ENCODE measurements around the gene NFIB.

- TF ChIP-seq, protein P1, sequence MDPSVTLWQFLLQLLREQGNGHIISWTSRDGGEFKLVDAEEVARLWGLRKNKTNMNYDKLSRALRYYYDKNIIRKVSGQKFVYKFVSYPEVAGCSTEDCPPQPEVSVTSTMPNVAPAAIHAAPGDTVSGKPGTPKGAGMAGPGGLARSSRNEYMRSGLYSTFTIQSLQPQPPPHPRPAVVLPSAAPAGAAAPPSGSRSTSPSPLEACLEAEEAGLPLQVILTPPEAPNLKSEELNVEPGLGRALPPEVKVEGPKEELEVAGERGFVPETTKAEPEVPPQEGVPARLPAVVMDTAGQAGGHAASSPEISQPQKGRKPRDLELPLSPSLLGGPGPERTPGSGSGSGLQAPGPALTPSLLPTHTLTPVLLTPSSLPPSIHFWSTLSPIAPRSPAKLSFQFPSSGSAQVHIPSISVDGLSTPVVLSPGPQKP (IDR thresholded peaks at IDR 0.05; ENCODE audit: low read depth, low read length): no peak
- TF ChIP-seq CHD2 (IDR thresholded peaks at IDR 0.05; ENCODE audit: borderline replicate concordance, low read depth, low read length) (no peak), KAT2A (conservative IDR thresholded peaks at IDR 0.05; ENCODE audit: control insufficient read depth, low read depth, low read length) (no peak), CEBPB (IDR thresholded peaks at IDR 0.05; ENCODE audit: borderline replicate concordance in 1 of 2, low read depth in 2 of 2, low read length in 2 of 2) (no peak), POLR2AphosphoS5 (IDR thresholded peaks at IDR 0.05; ENCODE audit: low read length) (no peak), NR2C2 (IDR thresholded peaks at IDR 0.05; ENCODE audit: borderline replicate concordance, control insufficient read depth, insufficient read length, low read depth) (no peak), EP300 (IDR thresholded peaks at IDR 0.05; ENCODE audit: borderline replicate concordance in 1 of 2, control insufficient read depth in 1 of 2, low read depth in 2 of 2, low read length in 2 of 2) (no peak), CTCF (IDR thresholded peaks at IDR 0.05 in 2 of 3, conservative IDR thresholded peaks at IDR 0.05 in 1 of 3; ENCODE audit: control insufficient read depth in 2 of 3, extremely low read depth in 1 of 3, insufficient read depth in 1 of 3, low read depth in 3 of 3, low read length in 3 of 3) (no peak), RFX5 (IDR thresholded peaks at IDR 0.05; ENCODE audit: low read depth, low read length) (no peak), IKZF1 (conservative IDR thresholded peaks at IDR 0.05) (no peak), MYC (IDR thresholded peaks at IDR 0.05; ENCODE audit: insufficient read depth, insufficient read length, insufficient replicate concordance, low read length, severe bottlenecking) (no peak)
- TF ChIP-seq, protein P2, sequence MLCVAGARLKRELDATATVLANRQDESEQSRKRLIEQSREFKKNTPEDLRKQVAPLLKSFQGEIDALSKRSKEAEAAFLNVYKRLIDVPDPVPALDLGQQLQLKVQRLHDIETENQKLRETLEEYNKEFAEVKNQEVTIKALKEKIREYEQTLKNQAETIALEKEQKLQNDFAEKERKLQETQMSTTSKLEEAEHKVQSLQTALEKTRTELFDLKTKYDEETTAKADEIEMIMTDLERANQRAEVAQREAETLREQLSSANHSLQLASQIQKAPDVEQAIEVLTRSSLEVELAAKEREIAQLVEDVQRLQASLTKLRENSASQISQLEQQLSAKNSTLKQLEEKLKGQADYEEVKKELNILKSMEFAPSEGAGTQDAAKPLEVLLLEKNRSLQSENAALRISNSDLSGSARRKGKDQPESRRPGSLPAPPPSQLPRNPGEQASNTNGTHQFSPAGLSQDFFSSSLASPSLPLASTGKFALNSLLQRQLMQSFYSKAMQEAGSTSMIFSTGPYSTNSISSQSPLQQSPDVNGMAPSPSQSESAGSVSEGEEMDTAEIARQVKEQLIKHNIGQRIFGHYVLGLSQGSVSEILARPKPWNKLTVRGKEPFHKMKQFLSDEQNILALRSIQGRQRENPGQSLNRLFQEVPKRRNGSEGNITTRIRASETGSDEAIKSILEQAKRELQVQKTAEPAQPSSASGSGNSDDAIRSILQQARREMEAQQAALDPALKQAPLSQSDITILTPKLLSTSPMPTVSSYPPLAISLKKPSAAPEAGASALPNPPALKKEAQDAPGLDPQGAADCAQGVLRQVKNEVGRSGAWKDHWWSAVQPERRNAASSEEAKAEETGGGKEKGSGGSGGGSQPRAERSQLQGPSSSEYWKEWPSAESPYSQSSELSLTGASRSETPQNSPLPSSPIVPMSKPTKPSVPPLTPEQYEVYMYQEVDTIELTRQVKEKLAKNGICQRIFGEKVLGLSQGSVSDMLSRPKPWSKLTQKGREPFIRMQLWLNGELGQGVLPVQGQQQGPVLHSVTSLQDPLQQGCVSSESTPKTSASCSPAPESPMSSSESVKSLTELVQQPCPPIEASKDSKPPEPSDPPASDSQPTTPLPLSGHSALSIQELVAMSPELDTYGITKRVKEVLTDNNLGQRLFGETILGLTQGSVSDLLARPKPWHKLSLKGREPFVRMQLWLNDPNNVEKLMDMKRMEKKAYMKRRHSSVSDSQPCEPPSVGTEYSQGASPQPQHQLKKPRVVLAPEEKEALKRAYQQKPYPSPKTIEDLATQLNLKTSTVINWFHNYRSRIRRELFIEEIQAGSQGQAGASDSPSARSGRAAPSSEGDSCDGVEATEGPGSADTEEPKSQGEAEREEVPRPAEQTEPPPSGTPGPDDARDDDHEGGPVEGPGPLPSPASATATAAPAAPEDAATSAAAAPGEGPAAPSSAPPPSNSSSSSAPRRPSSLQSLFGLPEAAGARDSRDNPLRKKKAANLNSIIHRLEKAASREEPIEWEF (IDR thresholded peaks at IDR 0.05; ENCODE audit: insufficient replicate concordance, low read depth, low read length): no peak
Observed at GRCh38 chr9:14248149-14248548, 65.8 kb downstream of the NFIB start.

Data from GM12878 (cell line).